Left lung (tissue), 10 donors: Measurements from ENCODE around the gene MARVELD1. TPM values are rescaled to one million over a fixed set of nuclear protein-coding genes. Genes with fewer than 3 reads are reported as not detected.

Experiments
- ATAC-seq: fragments of 200-7000 bp; cut with Tn5 transposase; one replicate; pipeline ENCODE4 v1.9.1; 2020; ENCODE audit warnings: moderate library complexity
- DNase-seq, 4 donors: peaks; one replicate each; pipeline ENCODE4 v3.0.0-alpha.2; 2013 to 2020
- H3K27ac ChIP-seq, 2 donors: fragments of 200-600 bp; sonication (generic) in 1 of 2; one replicate each; pipeline versions ENCODE4 v1.5.0 to v1.8.0; 2020 to 2021
- H3K27me3 ChIP-seq, 2 donors: fragments of 200-600 bp; sonication (generic) in 1 of 2; one replicate each; pipeline versions ENCODE4 v1.5.0 to v1.8.0; 2020 to 2021
- H3K36me3 ChIP-seq, 2 donors: fragments of 200-600 bp; sonication (generic) in 1 of 2; one replicate each; pipeline versions ENCODE4 v1.5.0 to v1.8.0; 2020 to 2021
- H3K4me1 ChIP-seq, 2 donors: fragments of 200-600 bp; one replicate each; pipeline ENCODE4 v1.8.0; 2021
- H3K4me3 ChIP-seq, 2 donors: fragments of 200-600 bp; sonication (generic) in 1 of 2; one replicate each; pipeline versions ENCODE4 v1.5.0 to v1.8.0; 2020 to 2021; ENCODE audit warnings: mild to moderate bottlenecking in 1 of 2
- H3K9me3 ChIP-seq, 2 donors: fragments of 200-600 bp; sonication (generic) in 1 of 2; one replicate each; pipeline versions ENCODE4 v1.5.0 to v1.8.0; 2020 to 2021
- intact Hi-C, 2 donors: fragments of 100-400 bp; cut with DNase I; formaldehyde crosslinking; loops; one replicate each; pipeline versions ENCODE4 v1.11.2 to v1.14.2; 2022
- polyA plus RNA-seq, 6 donors: library from polyadenylated mRNA; unstranded; fragments of 120-200 nt; gene quantifications; one replicate each; pipeline ENCODE4 v1.2.1, GENCODE V29; 2013; ENCODE audit not compliant: insufficient read length in 6 of 6
- total RNA-seq, 2 donors: library from RNA; stranded (reverse); fragmentation: NEBNext Ultra II Directional; extraction: Animal tissue kit (Norgen Biotek cat#: 25700); gene quantifications; one replicate each; pipeline ENCODE4 v1.2.1, GENCODE V29; 2021
- TF ChIP-seq, protein P1 (sequence below), 2 donors: fragments of 200-600 bp; sonication (generic) in 1 of 2; IDR thresholded peaks; one replicate each; pipeline versions ENCODE4 v1.5.0 to v1.8.0; 2021; ENCODE audit warnings: antibody characterized with exemption in 2 of 2
- donor health status: DM: no; HTN: yes; CAD: no.
- donor health status: DM: no; HTN: no; CAD: no.

The MARVELD1 gene
- total and polyA plus RNA-seq, 8 donors, result 48.1 to 66.9 (median 57.5) TPM

- intact Hi-C loops, result no loop called here
- H3K4me1 ChIP-seq, result peaks cover 38 to 58% of the 10 kb centered on the region in 2 donors
- DNase-seq, result peak in 1 of 4 donors; percentile 35
Measured at GRCh38 chr10:97685395-97685958, 28.1 kb upstream of the MARVELD1 start.

GRCh38 chr10:97686301-97686961 is 27.1 kb upstream of the MARVELD1 start:
- DNase-seq (no peak), ATAC-seq (peak; percentile 4)
- intact Hi-C loops, result no loop called here
- H3K9me3 ChIP-seq, result no peaks in the 10 kb centered on the region
- H3K27ac ChIP-seq, result peak overlapping the region; percentile 85 to 95
- H3K4me3 ChIP-seq, result peak overlapping the region; percentile 61 to 75
- TF ChIP-seq, protein P1, sequence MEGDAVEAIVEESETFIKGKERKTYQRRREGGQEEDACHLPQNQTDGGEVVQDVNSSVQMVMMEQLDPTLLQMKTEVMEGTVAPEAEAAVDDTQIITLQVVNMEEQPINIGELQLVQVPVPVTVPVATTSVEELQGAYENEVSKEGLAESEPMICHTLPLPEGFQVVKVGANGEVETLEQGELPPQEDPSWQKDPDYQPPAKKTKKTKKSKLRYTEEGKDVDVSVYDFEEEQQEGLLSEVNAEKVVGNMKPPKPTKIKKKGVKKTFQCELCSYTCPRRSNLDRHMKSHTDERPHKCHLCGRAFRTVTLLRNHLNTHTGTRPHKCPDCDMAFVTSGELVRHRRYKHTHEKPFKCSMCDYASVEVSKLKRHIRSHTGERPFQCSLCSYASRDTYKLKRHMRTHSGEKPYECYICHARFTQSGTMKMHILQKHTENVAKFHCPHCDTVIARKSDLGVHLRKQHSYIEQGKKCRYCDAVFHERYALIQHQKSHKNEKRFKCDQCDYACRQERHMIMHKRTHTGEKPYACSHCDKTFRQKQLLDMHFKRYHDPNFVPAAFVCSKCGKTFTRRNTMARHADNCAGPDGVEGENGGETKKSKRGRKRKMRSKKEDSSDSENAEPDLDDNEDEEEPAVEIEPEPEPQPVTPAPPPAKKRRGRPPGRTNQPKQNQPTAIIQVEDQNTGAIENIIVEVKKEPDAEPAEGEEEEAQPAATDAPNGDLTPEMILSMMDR (IDR thresholded peaks at IDR 0.05), result no peak
- H3K27me3 ChIP-seq, result no peaks in the 10 kb centered on the region
- peaks cover 38 to 58% of the 10 kb centered on the region in 2 donors for H3K4me1 ChIP-seq
- H3K36me3 ChIP-seq, result no peaks in the 10 kb centered on the region

More at GRCh38 chr10:97685395-97685958, 28.1 kb upstream of the MARVELD1 start:
- Histone ChIP-seq H3K36me3 (no peaks in the 10 kb centered on the region), H3K27me3 (no peaks in the 10 kb centered on the region), H3K27ac (peak overlapping the region; percentile 42 to 95), H3K4me3 (peak overlapping the region; percentile 61 to 75), H3K9me3 (no peaks in the 10 kb centered on the region)
- TF ChIP-seq, protein P1 (IDR thresholded peaks at IDR 0.05), result peak in 1 of 2 donors; percentile 11
- ATAC-seq, result no peak

GRCh38 chr10:97686962-97687784 is 26.4 kb upstream of the MARVELD1 start, which contains the start of gene AVPI1:
Gene AVPI1 (minus strand): TSS chr10:97687241. CDS start chr10:97679905, 7,336 bp downstream.
- H3K27ac ChIP-seq, result peak within 1 kb of the TSS; percentile 85 to 95
- TF ChIP-seq, protein P1 (IDR thresholded peaks at IDR 0.05), result peak in 1 of 2 donors; percentile 14
- DNase-seq (peak; percentile 95 to 99 (median 98)), ATAC-seq (peak; percentile 92)
- peak within 1 kb of the TSS; percentile 61 to 75 for H3K4me3 ChIP-seq
- H3K27me3 ChIP-seq, result no peaks in the 10 kb centered on the region
- H3K36me3 ChIP-seq, result no peaks in the 10 kb centered on the region
- intact Hi-C loops, result no loop called here
- H3K4me1 ChIP-seq, result peaks cover 38 to 58% of the 10 kb centered on the region in 2 donors
- no peaks in the 10 kb centered on the region for H3K9me3 ChIP-seq

DNA sequence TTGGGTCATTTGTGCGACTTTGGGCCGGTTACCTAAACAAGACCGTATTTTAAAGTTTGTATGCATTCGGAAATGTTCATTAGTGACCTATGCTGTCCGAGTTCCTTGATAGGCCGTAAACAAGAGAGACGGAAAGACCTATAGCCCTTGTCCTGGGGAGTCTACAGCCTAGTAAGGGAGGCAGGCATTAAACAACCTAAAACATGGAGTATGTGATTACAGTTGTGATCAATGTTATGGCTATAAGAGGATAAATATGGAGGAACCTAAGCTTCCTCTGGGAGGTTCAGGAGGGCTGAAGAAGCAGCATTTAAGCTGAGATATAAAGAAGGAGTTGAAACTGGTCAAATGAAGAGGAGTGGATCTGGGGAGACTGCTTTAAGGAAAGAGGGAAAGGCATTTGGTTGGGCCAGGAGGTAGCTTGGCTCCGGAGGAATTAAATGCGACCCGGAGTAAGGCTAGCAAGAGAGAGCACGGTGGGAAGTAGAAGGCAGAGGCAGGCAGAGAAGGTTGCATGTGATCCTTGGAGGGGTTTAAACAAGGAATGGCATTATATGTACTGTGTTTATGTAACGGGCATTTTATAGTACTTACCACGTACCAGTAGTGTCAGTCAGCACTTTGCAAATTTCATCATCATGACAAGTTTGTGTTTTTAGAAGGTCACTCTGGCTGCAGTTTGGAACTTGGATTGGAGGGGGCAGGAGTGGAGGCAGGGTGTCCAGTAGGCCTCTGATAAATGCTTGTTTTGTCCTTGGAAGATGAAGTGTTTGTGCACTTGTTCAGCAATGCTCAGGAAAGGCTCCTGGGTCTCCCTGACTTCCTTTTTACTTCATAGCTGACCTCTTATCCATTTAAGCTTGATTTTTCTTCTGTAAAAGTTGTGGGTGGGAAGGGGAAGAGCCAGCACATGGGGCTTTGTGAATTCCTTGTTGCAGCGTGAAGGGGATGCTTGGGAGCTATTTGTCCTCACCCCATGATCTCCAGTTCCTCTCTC is 25.4 kb upstream of the MARVELD1 start:
- H3K4me1 ChIP-seq, result peaks cover 38 to 58% of the 10 kb centered on the region in 2 donors
- no peaks in the 10 kb centered on the region for H3K36me3 ChIP-seq
- peak overlapping the region; percentile 85 to 90 for H3K27ac ChIP-seq
- DNase-seq, result peak in 1 of 4 donors; percentile 36
- peak; percentile 3 for ATAC-seq
- H3K4me3 ChIP-seq, result peak overlapping the region; percentile 61 to 75
- H3K9me3 ChIP-seq, result no peaks in the 10 kb centered on the region
- H3K27me3 ChIP-seq, result no peaks in the 10 kb centered on the region
- intact Hi-C loops, result no loop called here
- TF ChIP-seq, protein P1 (IDR thresholded peaks at IDR 0.05), result no peak
